ENCODE results near the gene MYH7.
"Not testable (repeated sequence)": the region's sequence is repeated elsewhere in the genome, so short reads cannot be mapped to it uniquely, and the experiment has no call there.

- TF ChIP-seq CTCF, POLR2A (IDR thresholded peaks at IDR 0.05): not testable (repeated sequence)
Measured at GRCh38 chr14:23389871-23390270, 45.6 kb downstream of the MYH7 start.

Measured in thyroid gland (tissue), 4 donors.